Umbilical cord (tissue), 2 donors: Measurements from ENCODE around the gene OR1J2. TPM values are rescaled to one million over a fixed set of nuclear protein-coding genes. Genes with fewer than 3 reads are reported as not detected.
"Not testable (repeated sequence)": the region's sequence is repeated elsewhere in the genome, so short reads cannot be mapped to it uniquely, and the experiment has no call there.

ENCODE experiments used
- DNase-seq: peaks from one replicate; pipeline ENCODE4 v3.0.0-alpha.2; 2015; ENCODE audit warnings: low spot score
- total RNA-seq: library from RNA; depleted of rRNA; stranded (reverse); fragments of >200 nt; gene quantifications from one replicate; pipeline ENCODE4 v1.2.3, GENCODE V29; 2014; ENCODE audit warnings: low replicate concordance; ENCODE audit not compliant: insufficient read depth

Gene OR1J2
- 1.2 TPM for total RNA-seq

- no peak for DNase-seq
These were observed at the start of gene OR1J2 for GRCh38 chr9:122510502-122510901. Gene OR1J2, plus strand, starts transcription at chr9:122510802. Its CDS starts 0 bp downstream, at chr9:122510802.

- DNase-seq, result no peak
These were observed 46.6 kb upstream of the OR1J2 start for GRCh38 chr9:122463828-122464632.

GRCh38 chr9:122464633-122465567, 45.7 kb upstream of the OR1J2 start:
- DNase-seq, result peak; percentile 87

GRCh38 chr9:122466456-122466855, 44.1 kb upstream of the OR1J2 start:
- no peak for DNase-seq

GRCh38 chr9:122468735-122469134, 41.9 kb upstream of the OR1J2 start:
- DNase-seq, result no peak

- no peak for DNase-seq
These were observed 36.0 kb upstream of the OR1J2 start for GRCh38 chr9:122474561-122474960.

GRCh38 chr9:122475717-122476116, 34.9 kb upstream of the OR1J2 start:
- no peak for DNase-seq

- DNase-seq, result no peak
These were observed 33.3 kb upstream of the OR1J2 start for GRCh38 chr9:122477346-122477745.

- no peak for DNase-seq
These were observed 32.8 kb upstream of the OR1J2 start, which contains the start of gene OR1J1 for GRCh38 chr9:122477826-122478225. Gene OR1J1, minus strand, starts transcription at chr9:122477926. Its CDS starts 0 bp downstream, at chr9:122477926.

- no peak for DNase-seq
These were observed 31.5 kb upstream of the OR1J2 start for GRCh38 chr9:122479062-122479461.

- DNase-seq, result peak; percentile 16
These were observed 11.7 kb upstream of the OR1J2 start for GRCh38 chr9:122498883-122499288.

GRCh38 chr9:122506964-122507363, 3.6 kb upstream of the OR1J2 start:
- no peak for DNase-seq

- no peak for DNase-seq
These were observed 7.6 kb downstream of the OR1J2 start for GRCh38 chr9:122518226-122518625.

GRCh38 chr9:122518841-122519240, 8.2 kb downstream of the OR1J2 start, which contains the start of gene OR1J4:
Gene OR1J4, plus strand, starts transcription at chr9:122519141. Its CDS starts 0 bp downstream, at chr9:122519141.
- no peak for DNase-seq

GRCh38 chr9:122519376-122519775, 8.8 kb downstream of the OR1J2 start:
- DNase-seq, result no peak

GRCh38 chr9:122526602-122527001, 16.0 kb downstream of the OR1J2 start:
- DNase-seq, result no peak

- no peak for DNase-seq
These were observed 16.6 kb downstream of the OR1J2 start, which contains the start of gene OR1N1 for GRCh38 chr9:122527193-122527592. Gene OR1N1, minus strand, starts transcription at chr9:122527293. Its CDS starts 0 bp downstream, at chr9:122527293.

- not testable (repeated sequence) for DNase-seq
These were observed 20.6 kb downstream of the OR1J2 start for GRCh38 chr9:122531157-122531556.

- no peak for DNase-seq
These were observed 25.5 kb downstream of the OR1J2 start for GRCh38 chr9:122536134-122536533.

GRCh38 chr9:122537066-122537465, 26.5 kb downstream of the OR1J2 start:
- DNase-seq, result not testable (repeated sequence)

GRCh38 chr9:122538757-122539156, 28.2 kb downstream of the OR1J2 start:
- no peak for DNase-seq

GRCh38 chr9:122546196-122546595, 35.6 kb downstream of the OR1J2 start:
- no peak for DNase-seq
